Mesendoderm (in vitro differentiated cells): ENCODE measurements around the gene AMDHD2.

Experiments used
- DNase-seq: peaks from one replicate; pipeline ENCODE4 v3.0.0; 2013
- H2AK5ac ChIP-seq: 2 replicates; pipeline ENCODE4 v1.6.1; 2013; ENCODE audit warnings: low read length, inconsistent platforms
- H2BK120ac ChIP-seq: 2 replicates; pipeline ENCODE4 v1.6.1; 2013; ENCODE audit warnings: low read depth, mild to moderate bottlenecking, low read length, moderate library complexity, mixed read lengths
- H2BK15ac ChIP-seq: replicated peaks from 2 replicates; pipeline ENCODE4 v1.6.1; 2013; ENCODE audit warnings: low read depth, mild to moderate bottlenecking, moderate library complexity
- H2BK5ac ChIP-seq: 2 replicates; pipeline ENCODE4 v1.6.1; 2013; ENCODE audit warnings: low read length, inconsistent platforms
- H3K18ac ChIP-seq: 2 replicates; pipeline ENCODE4 v1.6.1; 2013; ENCODE audit warnings: mild to moderate bottlenecking, low read length, mixed read lengths
- H3K23ac ChIP-seq: one replicate; pipeline ENCODE4 v1.6.1; 2013; ENCODE audit warnings: low read length
- H3K27ac ChIP-seq: 2 replicates; pipeline ENCODE4 v1.5.1; 2013; ENCODE audit warnings: low read depth, mild to moderate bottlenecking, inconsistent platforms, low read length, moderate library complexity
- H3K27me3 ChIP-seq: 2 replicates; pipeline ENCODE4 v1.6.1; 2013; ENCODE audit warnings: low read length, control low read depth, mild to moderate bottlenecking, inconsistent platforms; ENCODE audit not compliant: insufficient read depth, poor library complexity
- H3K36me3 ChIP-seq: 2 replicates; pipeline ENCODE4 v1.6.1; 2013; ENCODE audit warnings: low read length, inconsistent platforms; ENCODE audit not compliant: control insufficient read depth, insufficient read depth
- H3K4ac ChIP-seq: one replicate; pipeline ENCODE4 v1.6.1; 2013; ENCODE audit warnings: low read depth, mild to moderate bottlenecking, low read length, moderate library complexity
- H3K4me1 ChIP-seq: 2 replicates; pipeline ENCODE4 v1.6.1; 2013; ENCODE audit warnings: low read depth, low read length, inconsistent platforms; ENCODE audit not compliant: control insufficient read depth
- H3K4me2 ChIP-seq: 2 replicates; pipeline ENCODE4 v1.6.1; 2013; ENCODE audit warnings: low read length
- H3K4me3 ChIP-seq: 2 replicates; pipeline ENCODE4 v1.5.1; 2013; ENCODE audit warnings: mild to moderate bottlenecking, low read length
- H3K56ac ChIP-seq: one replicate; pipeline ENCODE4 v1.6.1; 2013; ENCODE audit warnings: low read length
- H3K79me1 ChIP-seq: 2 replicates; pipeline ENCODE4 v1.6.1; 2013; ENCODE audit warnings: low read length, inconsistent platforms
- H3K79me2 ChIP-seq: 2 replicates; pipeline ENCODE4 v1.6.1; 2013; ENCODE audit warnings: mild to moderate bottlenecking, low read length; ENCODE audit not compliant: control insufficient read depth, insufficient read depth
- H3K9ac ChIP-seq: 2 replicates; pipeline ENCODE4 v1.6.1; 2013; ENCODE audit warnings: low read length, inconsistent platforms
- H4K5ac ChIP-seq: one replicate; pipeline ENCODE4 v1.6.1; 2013; ENCODE audit warnings: low read length
- H4K8ac ChIP-seq: one replicate; pipeline ENCODE4 v1.6.1; 2013; ENCODE audit warnings: low read depth, mild to moderate bottlenecking, control low read depth, low read length, moderate library complexity
- WGBS: extraction: QIAGEN DNeasy Blood & Tissue Kit; methylation state at CpG from one replicate; pipeline ENCODE4 v1.1.7; 2013; ENCODE audit warnings: low lambda C conversion rate, missing lambda C conversion rate; ENCODE audit not compliant: insufficient coverage; ENCODE audit errors: extremely low coverage; 5-methylcytosine and 5-hydroxymethylcytosine counted together

Gene AMDHD2

GRCh38 chr16:2516391-2517240 is 3.6 kb upstream of the AMDHD2 start:
- Histone ChIP-seq H4K8ac (no peak overlapping the region), H3K9ac (no peak overlapping the region), H3K36me3 (no peaks in the 10 kb centered on the region), H2AK5ac (no peak overlapping the region), H3K27me3 (no peaks in the 10 kb centered on the region), H4K5ac (no peak overlapping the region), H3K4ac (no peak overlapping the region), H3K4me2 (no peak overlapping the region), H2BK15ac (no peak overlapping the region), H3K23ac (no peak overlapping the region), H3K4me3 (no peak overlapping the region), H3K79me2 (peaks cover 53% of the 10 kb centered on the region), H3K56ac (no peak overlapping the region), H3K18ac (no peak overlapping the region), H3K27ac (no peak overlapping the region), H2BK5ac (no peak overlapping the region), H2BK120ac (no peak overlapping the region), H3K79me1 (peaks cover 19% of the 10 kb centered on the region), H3K4me1 (peaks cover 2% of the 10 kb centered on the region)
- whole genome bisulfite sequencing = no CpG with 5 or more reads among the region's 11 CpGs
- DNase-seq = no peak

GRCh38 chr16:2517954-2518605 is 2.1 kb upstream of the AMDHD2 start:
- Histone ChIP-seq H3K56ac (no peak overlapping the region), H3K4me1 (peaks cover 2% of the 10 kb centered on the region), H3K9ac (no peak overlapping the region), H2AK5ac (no peak overlapping the region), H4K8ac (no peak overlapping the region), H3K4ac (no peak overlapping the region), H3K23ac (no peak overlapping the region), H3K27me3 (no peaks in the 10 kb centered on the region), H2BK5ac (no peak overlapping the region), H3K4me2 (no peak overlapping the region), H4K5ac (no peak overlapping the region), H3K36me3 (no peaks in the 10 kb centered on the region), H3K79me1 (peaks cover 19% of the 10 kb centered on the region), H3K27ac (no peak overlapping the region), H2BK120ac (no peak overlapping the region), H2BK15ac (no peak overlapping the region), H3K4me3 (no peak overlapping the region), H3K79me2 (peaks cover 53% of the 10 kb centered on the region), H3K18ac (no peak overlapping the region)
- WGBS = no CpG with 5 or more reads among the region's 12 CpGs
- no peak for DNase-seq

- no CpG with 5 or more reads among the region's 39 CpGs for WGBS
- H3K79me2 ChIP-seq = peaks cover 51% of the 10 kb centered on the region
Observed at GRCh38 chr16:2518823-2519710, 1.1 kb upstream of the AMDHD2 start.

GRCh38 chr16:2519711-2520080 is 475 bp upstream of the AMDHD2 start:
- H3K79me1 ChIP-seq = peaks cover 19% of the 10 kb centered on the region
- H3K4ac ChIP-seq = no peak overlapping the region
- H2BK5ac ChIP-seq = no peak overlapping the region
- H3K36me3 ChIP-seq = no peaks in the 10 kb centered on the region
- no peaks in the 10 kb centered on the region for H3K4me1 ChIP-seq
- no peak overlapping the region for H3K18ac ChIP-seq
- no peak overlapping the region for H3K9ac ChIP-seq
- H3K56ac ChIP-seq = no peak overlapping the region
- DNase-seq = no peak
- no peak overlapping the region for H2AK5ac ChIP-seq
- H3K79me2 ChIP-seq = peaks cover 46% of the 10 kb centered on the region
- H3K27me3 ChIP-seq = no peaks in the 10 kb centered on the region
- H3K4me2 ChIP-seq = no peak overlapping the region
- H3K27ac ChIP-seq = no peak overlapping the region
- H3K23ac ChIP-seq = no peak overlapping the region
- no peak overlapping the region for H4K8ac ChIP-seq
- WGBS = no CpG with 5 or more reads among the region's 22 CpGs
- no peak overlapping the region for H2BK120ac ChIP-seq
- no peak overlapping the region for H4K5ac ChIP-seq
- H3K4me3 ChIP-seq = no peak overlapping the region
- H2BK15ac ChIP-seq = no peak overlapping the region

More at GRCh38 chr16:2518823-2519710, 1.1 kb upstream of the AMDHD2 start:
- Histone ChIP-seq H3K4ac (no peak overlapping the region), H2BK120ac (no peak overlapping the region), H3K4me2 (no peak overlapping the region), H3K27ac (no peak overlapping the region), H3K18ac (no peak overlapping the region), H3K23ac (no peak overlapping the region), H3K4me3 (no peak overlapping the region), H3K56ac (no peak overlapping the region), H4K5ac (no peak overlapping the region), H4K8ac (no peak overlapping the region), H3K9ac (no peak overlapping the region), H2AK5ac (no peak overlapping the region), H2BK15ac (no peak overlapping the region), H3K27me3 (no peaks in the 10 kb centered on the region), H2BK5ac (no peak overlapping the region), H3K79me1 (peaks cover 19% of the 10 kb centered on the region), H3K36me3 (no peaks in the 10 kb centered on the region), H3K4me1 (no peaks in the 10 kb centered on the region)
- no peak for DNase-seq

- Histone ChIP-seq H3K23ac (no peak overlapping the region), H3K27ac (no peak overlapping the region), H4K8ac (no peak overlapping the region), H3K4ac (peak overlapping the region; percentile 56), H3K79me1 (peaks cover 10% of the 10 kb centered on the region), H3K4me2 (peak overlapping the region; percentile 81), H2BK120ac (no peak overlapping the region), H2AK5ac (no peak overlapping the region), H3K56ac (peak overlapping the region; percentile 82), H2BK5ac (no peak overlapping the region), H3K79me2 (peaks cover 33% of the 10 kb centered on the region), H3K4me1 (no peaks in the 10 kb centered on the region), H4K5ac (no peak overlapping the region), H3K36me3 (no peaks in the 10 kb centered on the region), H3K27me3 (no peaks in the 10 kb centered on the region), H3K9ac (peak overlapping the region; percentile 85), H3K4me3 (peak overlapping the region; percentile 65), H2BK15ac (no peak overlapping the region), H3K18ac (no peak overlapping the region)
- peak; percentile 68 for DNase-seq
- WGBS = no CpG with 5 or more reads among the region's 41 CpGs
Observed at GRCh38 chr16:2520784-2521531, 787 bp downstream of the AMDHD2 start.
